Hematopoietic multipotent progenitor cell treated with erythropoietin and hydrocortisone succinate and interleukin-3 and kit ligand, for 8 days (in vitro differentiated cells): ENCODE measurements around the gene TAPBPL.
"Not testable (repeated sequence)": the region's sequence is repeated elsewhere in the genome, so short reads cannot be mapped to it uniquely, and the experiment has no call there.

Experiments used
- DNase-seq: peaks from one replicate; pipeline ENCODE4 v3.0.0-alpha.2; 2015

TAPBPL gene

GRCh38 chr12:6463858-6464257 lies 12.0 kb downstream of the TAPBPL start:
- no peak for DNase-seq

GRCh38 chr12:6464531-6464930 lies 12.7 kb downstream of the TAPBPL start:
- DNase-seq, result no peak

GRCh38 chr12:6465467-6466183 lies 13.8 kb downstream of the TAPBPL start:
- DNase-seq, result peak; percentile 76

- no peak for DNase-seq
Observed at GRCh38 chr12:6466184-6466573, 14.3 kb downstream of the TAPBPL start.

GRCh38 chr12:6466751-6467150 lies 14.9 kb downstream of the TAPBPL start:
- DNase-seq, result not testable (repeated sequence)

GRCh38 chr12:6467571-6468282 lies 15.9 kb downstream of the TAPBPL start:
- DNase-seq, result not testable (repeated sequence)

- no peak for DNase-seq
Observed at GRCh38 chr12:6468283-6468575, 16.4 kb downstream of the TAPBPL start.

GRCh38 chr12:6469092-6469491 lies 17.2 kb downstream of the TAPBPL start:
- DNase-seq, result peak; percentile 49

GRCh38 chr12:6469609-6470374 lies 17.9 kb downstream of the TAPBPL start:
- DNase-seq, result no peak

- DNase-seq, result peak; percentile 97
Observed at GRCh38 chr12:6470375-6471163, 18.7 kb downstream of the TAPBPL start, which contains the start of gene VAMP1. Gene VAMP1 (minus strand): TSS chr12:6470677. CDS start chr12:6470531, 146 bp downstream.

- no peak for DNase-seq
Observed at GRCh38 chr12:6471989-6472360, 20.1 kb downstream of the TAPBPL start.

- DNase-seq, result no peak
Observed at GRCh38 chr12:6472491-6472890, 20.6 kb downstream of the TAPBPL start.

- DNase-seq, result not testable (repeated sequence)
Observed at GRCh38 chr12:6475233-6475975, 23.6 kb downstream of the TAPBPL start.

GRCh38 chr12:6476489-6476888 lies 24.6 kb downstream of the TAPBPL start:
- no peak for DNase-seq

GRCh38 chr12:6477601-6478377 lies 25.9 kb downstream of the TAPBPL start:
- not testable (repeated sequence) for DNase-seq

GRCh38 chr12:6478416-6478815 lies 26.6 kb downstream of the TAPBPL start:
- DNase-seq, result no peak

- DNase-seq, result no peak
Observed at GRCh38 chr12:6488240-6488639, 36.4 kb downstream of the TAPBPL start.

- DNase-seq, result no peak
Observed at GRCh38 chr12:6489449-6489848, 37.6 kb downstream of the TAPBPL start.

GRCh38 chr12:6490673-6491072 lies 38.8 kb downstream of the TAPBPL start:
- DNase-seq, result not testable (repeated sequence)

- DNase-seq, result peak; percentile 97
Observed at GRCh38 chr12:6492838-6493496, 41.1 kb downstream of the TAPBPL start, which contains the start of gene MRPL51. Gene MRPL51 (minus strand): TSS chr12:6493262. CDS start chr12:6493136, 126 bp downstream.
